HFF-Myc (cell line): ENCODE results near the gene ATP5F1E.
A peak's percentile ranks its signal among the peaks of the same experiment; 100 is the strongest.

Source experiments
- DNase-seq: peaks from one replicate; pipeline ENCODE4 v3.0.0-alpha.2; 2011; ENCODE audit warnings: low read depth; ENCODE audit errors: extremely low read depth
- H3K4me3 ChIP-seq: replicated peaks from 2 replicates; pipeline ENCODE4 v1.5.1; 2011; ENCODE audit warnings: low read depth, mild to moderate bottlenecking, control low read depth, low read length
- TF ChIP-seq, protein P1 (sequence below): IDR thresholded peaks from 2 replicates; pipeline ENCODE4 v1.5.1; 2012; ENCODE audit warnings: mild to moderate bottlenecking, low read depth, low read length, control low read depth; ENCODE audit errors: missing control alignments

ATP5F1E gene

DNA sequence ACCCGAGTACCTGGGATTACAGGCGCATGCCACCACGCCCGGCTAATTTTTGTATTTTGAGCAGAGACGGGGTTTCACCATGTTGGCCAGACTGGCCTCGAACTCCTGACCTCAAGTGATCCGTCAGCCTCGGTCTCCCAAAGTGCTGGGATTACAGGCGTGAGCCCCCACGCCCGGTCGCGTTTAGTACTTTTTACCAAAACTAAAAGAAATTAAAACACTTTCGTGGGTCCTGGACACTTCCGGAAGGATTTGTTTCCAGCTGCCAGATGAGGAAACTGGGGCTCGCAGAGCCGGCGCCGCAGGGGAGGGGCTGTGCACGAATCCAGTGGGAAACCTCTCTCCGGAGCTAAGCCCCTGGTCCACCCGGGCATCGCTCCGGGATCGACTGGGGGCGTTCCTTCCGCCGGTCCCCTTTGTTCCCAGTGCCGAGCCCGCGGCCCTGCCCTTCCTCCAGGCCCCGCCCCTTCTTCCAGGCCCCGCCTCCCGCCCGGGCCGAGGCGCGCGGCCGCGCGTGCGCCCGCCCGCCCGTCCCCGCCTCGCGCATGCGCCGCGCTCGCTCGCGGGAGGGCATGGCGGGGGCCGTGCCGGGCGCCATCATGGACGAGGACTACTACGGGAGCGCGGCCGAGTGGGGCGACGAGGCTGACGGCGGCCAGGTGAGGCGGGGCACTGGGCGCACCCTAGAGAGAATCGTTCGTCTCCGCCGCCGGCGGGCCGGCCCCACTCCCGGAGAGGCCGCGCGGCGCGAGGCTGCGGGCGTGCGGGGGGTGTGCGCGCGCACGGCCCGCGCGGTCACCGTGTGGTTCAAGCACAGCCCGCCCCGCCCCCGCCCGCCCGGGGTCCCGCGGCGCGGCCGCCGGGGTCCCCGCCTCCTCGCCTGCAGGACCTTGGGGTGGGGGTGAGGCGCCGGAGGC is 51.2 kb downstream of the ATP5F1E start, which contains the start of gene NELFCD:
Gene NELFCD, plus strand, starts transcription at position 546 of the 917 bp plus-strand sequence. Its CDS starts 54 bp downstream, at position 600.
- TF ChIP-seq, protein P1, sequence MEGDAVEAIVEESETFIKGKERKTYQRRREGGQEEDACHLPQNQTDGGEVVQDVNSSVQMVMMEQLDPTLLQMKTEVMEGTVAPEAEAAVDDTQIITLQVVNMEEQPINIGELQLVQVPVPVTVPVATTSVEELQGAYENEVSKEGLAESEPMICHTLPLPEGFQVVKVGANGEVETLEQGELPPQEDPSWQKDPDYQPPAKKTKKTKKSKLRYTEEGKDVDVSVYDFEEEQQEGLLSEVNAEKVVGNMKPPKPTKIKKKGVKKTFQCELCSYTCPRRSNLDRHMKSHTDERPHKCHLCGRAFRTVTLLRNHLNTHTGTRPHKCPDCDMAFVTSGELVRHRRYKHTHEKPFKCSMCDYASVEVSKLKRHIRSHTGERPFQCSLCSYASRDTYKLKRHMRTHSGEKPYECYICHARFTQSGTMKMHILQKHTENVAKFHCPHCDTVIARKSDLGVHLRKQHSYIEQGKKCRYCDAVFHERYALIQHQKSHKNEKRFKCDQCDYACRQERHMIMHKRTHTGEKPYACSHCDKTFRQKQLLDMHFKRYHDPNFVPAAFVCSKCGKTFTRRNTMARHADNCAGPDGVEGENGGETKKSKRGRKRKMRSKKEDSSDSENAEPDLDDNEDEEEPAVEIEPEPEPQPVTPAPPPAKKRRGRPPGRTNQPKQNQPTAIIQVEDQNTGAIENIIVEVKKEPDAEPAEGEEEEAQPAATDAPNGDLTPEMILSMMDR, result no peak
- peak within 1 kb of the TSS; percentile 92 for H3K4me3 ChIP-seq
- peak; percentile 26 for DNase-seq

DNA sequence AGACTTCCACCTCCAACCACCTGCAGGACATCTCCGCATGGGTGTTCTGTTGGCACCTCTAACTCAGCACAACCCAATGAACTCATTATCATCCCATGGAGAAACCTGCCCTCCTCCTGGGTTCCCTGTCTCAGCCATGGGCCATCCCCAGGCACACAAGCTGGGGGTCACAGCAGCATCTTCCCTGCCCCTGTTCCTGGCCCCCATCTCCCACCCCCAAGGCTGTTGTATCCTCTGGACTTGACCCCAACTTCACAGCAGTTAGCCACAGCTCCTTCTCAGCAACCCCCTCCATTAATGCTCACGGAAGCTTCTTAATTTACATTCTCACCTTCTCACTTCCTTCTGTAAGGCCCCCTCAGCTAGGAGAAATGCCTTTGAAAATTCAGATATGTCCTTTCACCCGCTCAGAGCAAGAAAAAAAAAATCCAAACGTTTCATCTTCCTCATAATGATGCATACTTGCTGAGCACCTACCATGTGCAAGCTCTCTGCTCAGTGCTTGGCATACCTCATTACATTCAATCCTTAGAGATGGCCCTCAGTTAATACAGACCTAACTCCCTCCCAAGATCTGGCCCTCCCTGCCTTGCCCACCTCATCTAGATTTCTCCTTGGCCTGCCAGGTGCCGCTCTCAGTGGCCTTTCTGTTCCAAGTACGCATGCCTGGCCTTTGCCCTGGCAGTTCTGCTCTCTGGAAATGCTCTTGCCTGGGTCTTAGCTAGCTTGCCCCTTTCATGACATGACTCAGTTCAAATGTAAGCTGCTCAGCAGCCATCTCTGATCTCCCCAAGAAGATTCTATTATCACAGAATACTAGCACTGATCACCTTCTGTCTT is 53.6 kb downstream of the ATP5F1E start:
- no peak overlapping the region for H3K4me3 ChIP-seq
- TF ChIP-seq, protein P1, result no peak
- no peak for DNase-seq

DNA sequence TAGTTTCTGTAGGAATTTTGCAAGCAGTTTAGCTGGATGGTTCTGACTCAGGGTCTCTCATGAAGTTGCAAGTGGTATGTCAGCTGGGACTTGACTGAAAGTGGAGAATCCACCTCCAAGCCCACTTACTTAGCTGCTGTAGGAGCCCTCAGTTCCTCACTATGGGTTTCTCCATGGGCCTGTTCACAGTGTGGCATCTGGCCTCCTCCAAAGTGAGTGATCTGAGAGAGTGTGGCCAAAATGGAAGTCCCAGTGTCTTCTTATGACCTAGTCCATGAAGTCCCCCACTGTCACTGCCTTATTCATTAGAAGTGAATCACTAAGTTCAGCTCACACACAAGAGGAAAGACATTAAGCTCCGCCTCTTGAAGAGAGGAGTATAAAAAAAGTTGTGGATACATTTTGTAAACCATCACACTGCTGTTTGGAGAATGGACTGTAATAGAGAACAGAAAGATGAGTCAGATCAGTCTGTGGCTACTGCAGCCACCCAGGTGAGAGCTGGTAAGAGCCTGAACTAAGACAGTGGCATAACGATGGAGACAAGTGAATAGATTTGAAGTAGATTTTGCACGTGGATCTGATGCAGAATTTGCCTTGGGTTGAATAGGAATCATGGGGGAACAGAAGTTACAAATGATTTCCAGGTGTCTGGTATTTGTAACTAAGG is 55.9 kb downstream of the ATP5F1E start:
- TF ChIP-seq, protein P1, result no peak
- DNase-seq, result no peak
- H3K4me3 ChIP-seq, result no peak overlapping the region
